Measurements from ENCODE around the gene RET.

The RET gene

DNA sequence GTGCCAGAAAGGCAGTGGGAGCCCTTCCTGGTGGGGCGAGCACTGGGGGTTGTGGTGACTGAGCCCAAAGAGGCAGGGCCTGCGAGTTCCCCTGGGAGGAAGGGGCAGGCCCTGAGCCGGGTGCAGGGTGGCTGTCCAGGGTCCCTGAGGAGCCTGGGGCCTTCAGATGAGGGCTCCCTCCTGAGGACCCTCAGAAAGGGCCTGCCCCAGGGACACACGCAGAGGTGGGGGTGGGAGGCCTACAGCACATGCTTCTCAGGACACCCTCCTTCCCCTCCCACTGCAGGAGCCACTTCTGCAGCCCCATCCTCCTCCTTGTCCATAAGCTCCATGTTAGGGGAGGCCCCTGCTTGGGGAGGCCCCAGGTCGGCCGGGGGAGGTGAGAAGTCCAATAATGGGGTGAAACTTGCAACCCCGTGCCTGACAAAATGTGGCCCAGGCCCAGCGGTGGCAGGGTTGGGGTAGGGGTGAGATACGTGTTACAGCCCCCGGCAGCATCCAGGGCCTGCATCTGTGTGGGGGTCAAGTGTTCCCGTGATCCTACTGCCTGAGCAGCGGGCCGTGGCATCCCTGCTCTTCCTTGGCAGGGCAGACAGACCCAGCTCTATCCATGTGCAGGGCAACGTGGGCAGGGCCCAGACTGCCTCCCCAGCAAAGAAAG, 31.8 kb upstream of the RET start:
- no peak for DNase-seq (ENCODE audit: low read depth)

DNA sequence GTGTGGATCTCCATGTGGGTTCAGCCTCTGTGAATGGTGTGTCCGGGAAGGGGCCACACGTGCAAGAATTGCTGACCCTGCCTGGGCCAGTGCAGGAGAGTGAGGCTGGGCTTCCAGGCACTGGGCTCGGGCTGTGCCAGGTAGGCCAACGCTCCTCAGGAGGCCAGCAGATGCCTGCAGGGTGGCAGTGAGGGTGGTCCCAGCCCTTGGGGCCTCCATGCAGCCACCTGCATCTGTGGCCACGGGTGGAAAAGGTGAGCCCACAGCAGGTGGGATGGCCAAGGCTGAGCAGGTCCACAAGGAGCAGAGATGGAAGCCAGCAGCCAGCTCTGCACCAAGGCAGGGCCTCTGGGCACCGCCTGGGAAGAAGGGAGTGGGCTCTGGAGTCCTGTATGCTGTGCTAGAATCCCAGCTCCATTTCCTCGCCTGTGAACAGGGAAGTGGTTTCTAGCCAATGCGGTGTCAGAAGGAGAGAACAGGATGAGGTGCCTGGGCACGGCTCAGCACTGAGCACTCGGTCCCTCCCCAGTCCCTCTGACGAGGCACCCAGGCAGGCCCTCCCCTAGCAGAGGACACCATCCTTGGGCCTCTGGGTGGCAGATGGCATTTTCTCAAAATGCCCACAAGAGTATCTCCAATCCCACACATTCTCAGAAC, 31.1 kb upstream of the RET start:
- DNase-seq (ENCODE audit: low read depth): no peak

DNA sequence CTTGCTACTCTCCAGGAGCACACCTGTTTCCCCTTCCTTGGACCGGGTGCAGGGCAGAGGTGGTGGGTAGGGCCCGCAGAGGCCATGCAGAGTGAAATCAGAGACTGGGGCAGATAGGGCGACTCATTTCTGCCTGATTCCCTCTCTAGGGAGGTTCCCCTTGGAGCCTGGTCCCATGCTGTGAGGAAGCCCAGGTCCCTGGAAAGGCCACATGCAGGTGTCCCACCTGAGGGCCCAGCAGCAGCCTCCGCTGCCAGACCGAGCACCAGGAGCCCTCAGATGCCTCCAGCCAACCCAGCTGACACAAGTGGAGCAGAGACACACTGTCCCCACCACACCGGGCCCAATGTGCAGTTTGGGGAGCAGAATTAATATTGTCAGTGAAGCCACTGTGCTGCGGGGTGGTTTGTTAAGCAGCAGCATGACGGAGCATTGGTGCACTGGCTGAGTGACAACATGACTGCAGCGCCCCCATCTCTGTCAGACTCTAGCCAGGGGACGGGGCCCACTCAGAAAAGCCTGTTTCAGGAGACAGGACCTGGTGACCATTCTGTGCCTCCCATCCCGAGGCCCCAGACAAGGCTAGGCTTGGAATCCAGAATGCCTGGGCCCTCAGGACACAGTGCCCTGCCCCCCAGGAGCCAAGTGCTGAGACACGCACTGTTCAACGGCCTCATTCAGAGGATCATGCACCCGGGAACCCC, 30.4 kb upstream of the RET start:
- no peak for DNase-seq (ENCODE audit: low read depth)

DNA sequence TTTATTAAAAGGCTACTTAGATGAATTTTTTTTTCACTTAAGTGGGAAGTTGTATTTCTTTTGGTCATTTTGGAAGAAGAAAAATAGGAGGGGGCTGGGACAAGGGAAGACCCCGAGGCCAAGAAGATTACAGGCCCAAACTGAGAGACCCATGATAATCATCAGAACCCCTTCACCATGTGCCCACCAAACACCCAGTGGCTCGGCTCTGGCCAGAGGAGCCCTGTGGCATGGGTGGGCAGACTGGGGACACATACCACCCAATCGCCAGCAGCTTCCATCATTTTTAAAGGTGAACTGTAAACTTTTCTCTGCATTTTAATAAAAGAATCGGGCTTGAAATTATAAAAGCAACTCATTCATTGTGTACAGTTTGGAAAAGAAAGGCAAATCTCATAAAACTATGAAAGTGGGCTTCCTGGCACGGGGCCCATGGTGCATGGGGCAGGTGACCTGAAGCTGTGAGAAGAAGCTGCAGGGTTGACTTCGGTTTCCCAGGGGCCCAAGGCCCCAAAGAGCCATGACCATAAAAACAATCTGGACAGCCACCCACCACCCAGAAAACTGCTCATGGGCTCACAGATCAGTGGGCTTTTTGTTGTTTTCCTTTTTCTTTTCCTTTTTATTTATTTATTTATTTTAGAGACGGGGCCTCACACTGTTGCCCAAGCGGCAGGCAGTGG, 29.4 kb upstream of the RET start:
- DNase-seq (ENCODE audit: low read depth): no peak

DNA sequence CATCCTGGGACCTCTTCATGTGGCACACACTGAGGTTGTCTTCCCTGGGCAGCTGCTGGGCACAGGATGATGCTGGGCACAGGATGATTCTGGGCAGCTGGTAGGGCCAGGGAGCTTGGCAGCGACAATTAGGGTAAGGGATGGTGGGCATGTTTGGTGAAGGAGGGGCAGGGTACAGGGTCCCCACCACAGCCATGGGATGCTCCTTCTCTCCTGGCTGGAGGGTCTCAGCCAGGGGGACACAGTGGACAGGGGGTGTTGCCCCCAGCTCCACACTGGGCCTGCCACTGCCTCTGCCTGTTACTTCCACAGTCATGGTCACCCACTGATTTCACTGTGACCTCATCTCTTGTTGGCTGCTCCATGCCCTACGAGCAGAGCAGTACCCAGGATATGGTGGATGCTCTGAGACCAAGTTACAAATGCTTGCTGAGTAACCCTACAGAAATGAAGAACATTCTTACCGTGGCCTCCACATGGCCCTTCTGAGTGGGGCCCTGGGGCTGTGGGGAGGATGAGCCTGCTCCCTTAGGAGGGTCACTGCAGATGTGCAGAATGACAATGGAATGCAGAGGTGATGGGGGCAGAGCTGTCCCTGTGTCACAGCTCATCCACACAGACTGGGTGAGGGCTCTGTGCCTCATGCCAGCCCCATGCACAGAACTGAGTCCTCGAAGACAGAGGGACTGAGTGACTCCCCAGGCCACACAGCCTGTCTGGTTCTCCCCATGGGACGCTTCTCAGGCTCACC, 28.4 kb upstream of the RET start:
- no peak for DNase-seq (ENCODE audit: low read depth)

DNA sequence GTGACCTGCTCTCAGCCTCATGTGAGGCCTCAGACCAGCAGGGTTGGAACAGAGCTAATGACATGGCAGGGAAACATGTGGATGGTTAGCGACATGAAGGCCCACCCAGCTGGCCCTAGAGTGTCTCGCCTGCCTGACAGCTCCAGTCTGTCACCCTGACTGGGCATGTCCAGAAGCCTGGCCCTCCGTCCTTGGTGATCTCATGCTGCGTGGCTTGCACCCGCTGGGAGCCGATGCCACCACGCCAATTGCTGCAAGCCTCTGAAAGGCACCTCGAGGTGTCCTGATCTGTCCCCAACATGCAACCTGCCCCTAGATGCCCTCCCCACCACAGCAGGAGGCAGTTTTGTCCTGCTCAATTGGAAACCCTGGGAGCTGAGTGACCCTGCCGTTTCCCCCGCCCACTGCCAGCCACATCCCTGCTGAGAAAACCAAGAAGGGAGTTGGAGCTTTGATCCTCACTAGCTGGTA, 27.8 kb upstream of the RET start:
- no peak for DNase-seq (ENCODE audit: low read depth)

DNA sequence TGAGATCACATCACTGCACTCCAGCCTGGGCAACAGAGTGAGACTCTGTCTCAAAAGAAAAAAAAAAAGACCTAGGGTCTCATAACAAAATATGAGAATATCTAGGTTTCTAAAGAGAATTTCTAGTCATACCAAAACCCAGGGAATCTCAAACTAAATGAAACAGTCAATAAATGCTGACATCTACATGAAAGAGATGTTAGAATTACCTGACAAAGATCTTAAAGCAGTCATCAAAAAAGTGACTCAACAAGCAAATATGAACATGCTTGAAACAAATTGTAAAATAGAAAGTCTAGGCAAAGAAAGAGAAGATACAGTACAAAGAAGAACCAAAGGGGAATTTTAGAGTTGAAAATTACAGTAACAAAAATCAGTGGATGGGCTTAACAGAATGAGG, 26.9 kb upstream of the RET start:
- DNase-seq (ENCODE audit: low read depth): no peak

DNA sequence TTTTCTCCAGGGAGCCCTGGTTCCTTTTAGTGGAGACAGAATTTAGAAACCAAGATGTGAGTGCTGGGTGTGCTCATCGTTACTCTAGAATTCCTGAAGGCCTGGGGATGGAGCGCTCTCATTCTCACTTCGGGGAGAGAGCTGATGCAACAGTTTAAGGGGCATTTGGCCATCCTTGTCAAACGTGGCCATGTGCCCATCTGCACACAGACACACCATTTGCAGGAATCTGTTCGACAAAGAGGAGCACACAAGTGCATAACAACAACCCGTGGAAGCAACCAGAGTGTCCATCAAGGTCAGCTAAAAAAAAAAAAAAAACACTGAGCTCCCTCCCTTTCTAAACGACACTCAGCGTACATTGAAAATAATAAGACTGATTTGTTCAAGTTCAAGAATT, 23.0 kb upstream of the RET start:
- no peak for DNase-seq (ENCODE audit: low read depth)

DNA sequence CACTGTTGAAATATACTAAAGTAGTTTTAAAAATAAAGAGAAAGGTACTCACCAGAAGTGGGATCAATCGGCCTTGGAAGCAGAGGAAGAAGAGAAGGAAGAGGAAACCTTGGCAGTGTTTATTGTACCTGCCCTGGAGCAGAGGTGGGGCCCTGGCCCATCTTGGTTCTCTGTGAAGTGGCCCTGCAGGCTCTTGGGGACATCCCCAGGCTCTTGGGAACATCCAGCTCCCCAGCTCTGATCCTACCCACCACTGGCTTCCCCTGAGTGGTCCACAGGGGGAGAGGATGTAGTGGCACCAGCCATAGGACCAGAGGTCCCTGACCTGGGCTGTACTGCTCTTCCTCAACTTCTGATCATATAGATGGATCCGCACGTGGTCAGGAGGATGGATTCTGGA, 22.3 kb upstream of the RET start:
- no peak for DNase-seq (ENCODE audit: low read depth)

DNA sequence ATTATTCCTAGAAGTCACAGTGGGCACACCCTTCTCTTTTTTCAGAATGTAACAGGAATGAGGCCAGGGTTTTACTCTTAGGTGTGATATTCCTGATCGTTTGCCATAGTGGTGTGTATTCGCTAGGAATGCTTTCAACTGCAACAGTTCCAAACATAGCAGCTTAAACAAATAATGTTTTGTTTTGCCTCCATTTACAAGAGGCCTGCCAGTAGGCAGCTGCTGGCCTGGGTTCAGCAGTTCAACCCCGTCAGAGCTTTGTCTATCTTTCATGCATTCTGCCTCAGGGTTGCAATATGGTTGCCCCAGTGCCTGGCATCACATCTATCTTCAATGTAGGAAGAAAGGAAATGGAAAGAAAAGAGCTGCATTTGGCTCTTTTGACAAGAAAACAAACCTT, 21.7 kb upstream of the RET start:
- DNase-seq (ENCODE audit: low read depth): no peak

DNA sequence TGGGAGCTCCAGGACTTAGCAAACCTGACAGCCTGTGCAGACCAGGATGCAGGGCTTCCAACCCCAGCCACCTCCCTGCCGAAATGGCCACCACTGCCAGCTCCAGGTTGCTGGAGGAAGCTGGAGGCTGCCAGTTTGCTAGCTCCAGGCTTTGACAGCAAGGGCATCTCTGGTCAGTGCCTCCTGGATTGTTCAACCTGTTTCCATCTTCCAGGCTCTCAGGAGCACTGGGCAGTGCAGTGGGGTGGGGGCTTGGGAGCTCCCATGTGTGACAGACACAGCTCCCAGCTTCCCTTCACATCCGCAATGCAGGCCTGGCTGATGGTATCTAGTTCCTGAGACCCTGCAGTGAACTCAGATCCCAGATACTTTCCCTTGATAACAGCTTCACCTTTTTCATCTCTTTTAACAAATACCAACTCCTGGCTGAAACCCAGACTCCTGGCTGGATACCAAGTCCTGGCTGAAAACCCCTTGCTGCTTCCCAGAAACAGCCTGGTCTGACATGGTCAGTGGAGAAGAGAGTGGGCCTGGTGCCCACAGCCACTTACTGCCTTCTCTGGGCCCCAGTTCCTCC, 20.8 kb upstream of the RET start:
- no peak for DNase-seq (ENCODE audit: low read depth)

DNA sequence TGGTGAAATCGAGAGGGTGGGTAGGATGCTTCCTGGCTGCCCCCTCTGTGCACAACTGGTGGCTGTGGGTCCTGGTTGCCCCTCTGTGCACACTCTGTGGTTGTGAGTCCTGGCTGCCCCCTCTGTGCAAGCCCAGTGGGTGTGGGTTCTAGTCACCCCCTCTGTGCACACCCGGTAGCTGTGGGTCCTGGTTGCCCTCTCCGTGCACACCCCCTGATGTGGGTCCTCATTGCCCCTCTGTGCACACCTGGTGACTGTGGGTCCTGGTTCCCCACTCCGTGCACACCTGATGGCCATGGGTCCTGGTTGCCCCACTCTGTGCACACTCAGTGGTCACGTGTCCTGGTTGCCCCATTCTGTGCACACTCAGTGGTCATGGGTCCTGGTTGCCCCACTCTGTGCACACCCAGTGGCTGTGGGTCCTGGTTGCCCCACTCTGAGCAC, 20.3 kb upstream of the RET start:
- no peak for DNase-seq (ENCODE audit: low read depth)

DNA sequence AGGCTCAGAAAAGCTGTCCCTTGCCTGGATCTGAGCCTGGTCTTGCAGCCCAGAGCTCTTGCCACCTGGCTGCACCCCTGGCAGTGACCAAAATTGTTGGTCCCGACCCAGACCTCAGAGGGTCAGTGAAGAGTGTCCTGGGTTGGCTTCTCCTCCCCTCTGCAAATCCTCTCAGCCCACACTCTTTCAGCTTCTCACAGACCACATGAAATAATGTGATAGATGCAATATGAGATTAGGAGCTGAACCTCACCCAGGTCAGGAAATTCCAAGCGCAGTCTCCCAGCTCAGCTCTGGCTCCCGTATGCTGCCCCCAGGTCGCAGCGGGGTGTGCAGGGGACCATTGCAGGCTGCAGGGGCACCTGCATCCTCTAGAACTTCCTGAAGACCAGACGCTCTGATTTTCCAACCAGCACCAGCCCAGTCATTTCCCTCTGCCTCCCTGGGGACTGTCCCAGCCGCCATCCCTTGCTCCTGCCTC, 19.6 kb upstream of the RET start:
- DNase-seq (ENCODE audit: low read depth): no peak

DNA sequence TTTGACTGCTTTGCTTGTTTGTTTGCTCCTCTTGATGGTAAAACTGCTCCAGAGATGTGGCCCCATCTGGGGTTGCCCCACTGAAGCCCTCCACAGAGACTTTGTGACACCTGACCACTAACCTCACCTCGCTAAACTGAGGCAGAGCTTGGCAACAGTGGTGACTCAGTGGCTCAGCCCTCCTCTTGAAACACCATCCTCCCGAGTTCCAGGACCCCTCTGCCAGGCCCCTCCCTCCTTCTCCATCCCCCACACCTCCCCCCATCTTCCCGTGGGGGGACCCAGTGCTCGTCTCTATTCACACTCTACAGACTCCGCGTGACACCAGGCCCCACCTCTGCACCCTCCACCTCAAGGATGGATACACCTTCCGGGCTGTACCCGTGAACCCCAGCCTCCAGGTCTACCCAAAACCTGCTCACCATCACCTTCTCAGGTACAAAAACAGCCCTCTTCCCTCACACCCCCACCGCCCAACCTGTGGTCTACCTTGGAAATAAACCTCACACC, 19.0 kb upstream of the RET start:
- no peak for DNase-seq (ENCODE audit: low read depth)

DNA sequence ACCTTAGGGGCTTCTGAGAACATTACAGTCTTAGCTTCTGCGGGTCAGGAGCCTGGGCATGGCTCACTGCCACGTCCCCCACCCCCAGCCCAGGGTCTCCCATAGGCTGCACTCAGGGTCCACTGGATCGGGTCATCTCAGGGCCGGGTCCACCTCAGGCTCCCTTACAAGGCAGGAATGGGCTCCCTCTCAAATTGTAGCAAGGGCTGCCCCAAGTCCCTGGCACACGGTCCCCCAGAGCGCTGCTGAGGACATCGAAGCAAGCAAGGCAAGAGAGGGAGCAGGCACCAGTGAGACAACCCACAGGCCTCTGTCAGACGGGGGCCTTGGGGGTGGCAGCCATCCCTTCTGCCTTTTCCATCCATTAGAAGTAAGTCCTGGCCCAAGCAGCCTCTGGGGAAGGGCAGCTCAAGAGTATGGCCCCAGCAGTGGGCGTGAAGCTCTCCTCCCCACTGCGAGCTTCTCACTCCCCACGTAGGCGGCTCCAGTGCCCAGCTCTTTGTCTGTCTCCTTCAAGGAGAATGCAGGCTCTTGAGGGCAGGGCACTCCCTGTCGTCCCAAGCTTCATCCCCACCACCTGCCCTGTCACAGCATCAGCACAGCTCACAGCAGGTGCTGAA, 18.0 kb upstream of the RET start:
- no peak for DNase-seq (ENCODE audit: low read depth)

DNA sequence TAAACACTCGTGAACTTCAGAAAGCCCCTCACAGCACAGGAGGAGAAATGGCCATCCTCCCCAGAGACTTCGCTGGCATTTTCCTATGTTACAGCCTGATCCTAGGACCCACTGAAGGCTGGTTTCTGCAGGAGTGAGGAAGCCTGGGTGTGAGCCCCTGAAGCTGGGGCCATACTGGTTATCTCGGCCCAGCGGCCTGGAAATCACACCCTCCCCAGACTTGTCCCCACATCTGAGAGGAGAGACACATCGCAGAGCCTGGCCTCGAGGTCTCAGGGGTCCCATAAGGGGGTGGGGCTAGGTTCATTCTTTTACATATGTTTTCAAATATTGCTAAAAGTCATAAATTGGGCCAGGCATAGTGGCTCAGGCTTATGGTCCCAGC, 17.5 kb upstream of the RET start:
- no peak for DNase-seq (ENCODE audit: low read depth)

DNA sequence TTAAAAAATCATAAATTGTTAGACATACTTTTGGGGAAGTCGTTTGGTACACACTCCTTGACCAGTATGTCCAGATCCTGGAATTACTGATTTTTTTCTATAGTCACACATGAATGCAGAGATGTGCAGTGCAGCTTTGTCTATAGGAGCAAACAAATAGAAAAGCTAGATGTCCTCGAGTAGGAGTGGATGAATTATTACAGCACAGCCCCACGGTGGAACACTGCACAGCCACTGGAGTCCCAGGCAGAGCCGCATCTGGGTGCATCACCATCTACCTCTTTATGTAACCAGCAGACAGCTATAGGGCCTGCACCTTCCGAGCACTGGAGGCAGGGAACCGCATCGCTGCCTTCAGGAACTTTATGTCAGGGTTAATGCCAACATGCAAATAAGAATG, 17.0 kb upstream of the RET start:
- no peak for DNase-seq (ENCODE audit: low read depth)

DNA sequence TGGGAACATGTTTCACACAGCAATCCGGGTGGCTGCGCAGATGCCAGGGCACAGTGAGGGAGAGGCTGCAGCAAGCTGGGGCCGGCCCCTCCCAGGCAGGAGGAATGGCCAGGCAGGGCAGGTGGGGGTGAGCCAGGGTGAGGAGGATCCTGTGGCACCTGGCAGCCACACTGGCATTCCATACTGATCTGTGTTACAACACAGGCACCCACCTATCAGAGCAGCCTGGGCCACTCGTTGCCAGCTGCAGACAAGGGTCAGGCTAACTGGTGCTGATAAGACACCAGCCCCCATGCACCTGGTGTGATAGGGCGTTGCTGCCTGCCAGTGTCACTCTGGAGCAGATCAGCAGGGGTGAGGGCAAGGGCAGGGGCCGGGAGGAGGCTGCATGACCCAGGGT, 16.6 kb upstream of the RET start:
- DNase-seq (ENCODE audit: low read depth): no peak

DNA sequence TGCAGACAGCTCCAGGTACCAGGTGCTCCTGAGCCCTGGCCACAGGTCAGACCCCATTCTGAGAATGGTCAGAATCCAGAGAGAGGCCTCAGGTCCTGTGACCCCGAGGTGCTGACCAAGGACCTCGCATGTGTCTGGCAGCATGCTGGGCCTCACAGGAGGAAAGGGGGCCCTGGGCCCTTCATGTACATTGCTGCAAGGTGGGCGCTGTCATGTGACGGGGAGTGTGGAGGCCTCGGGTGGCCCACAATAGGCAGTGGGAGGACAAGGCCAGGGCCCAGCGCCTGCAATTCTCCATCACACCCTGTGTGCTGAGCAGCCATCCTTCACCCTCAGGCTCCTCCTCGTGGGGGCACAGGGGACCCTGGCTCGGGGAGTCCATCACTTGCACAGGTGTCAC, 15.5 kb upstream of the RET start:
- no peak for DNase-seq (ENCODE audit: low read depth)

DNA sequence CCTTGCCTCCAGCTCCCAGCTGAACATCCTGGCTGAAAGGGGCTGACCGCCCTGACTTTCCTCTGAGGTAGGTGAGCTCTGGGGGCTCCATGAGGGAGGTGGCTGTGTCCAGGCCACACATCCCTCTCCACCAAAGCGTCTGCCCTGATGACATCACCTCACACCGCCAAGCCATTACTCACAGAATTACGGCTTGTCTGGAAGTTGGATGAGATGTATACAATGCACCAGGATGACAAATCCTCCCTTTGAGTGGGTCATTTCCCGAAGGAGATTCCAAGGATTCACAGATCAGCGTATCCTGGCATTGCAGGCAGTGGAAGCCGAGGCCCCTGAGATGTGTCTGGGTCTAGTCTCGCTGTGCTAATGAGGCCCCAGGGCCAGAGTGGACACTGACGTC, 15.1 kb upstream of the RET start:
- DNase-seq (ENCODE audit: low read depth): no peak
